K562 (cell line): ENCODE measurements around the gene PLA2G4F.

Source experiments
- GABPA ChIP-seq: fragments of 200-800 bp; sonication (Bioruptor generic); conservative IDR thresholded peaks from 2 replicates; pipeline ENCODE4 v1.6.1; 2016; ENCODE audit warnings: low read depth, missing genetic modification characterization, missing compliant biosample characterization
- GTF2F1 ChIP-seq: IDR thresholded peaks from 2 replicates; pipeline ENCODE4 v1.6.1; 2011; ENCODE audit warnings: low read depth, low read length, improper control_type of control experiment
- POLR2A ChIP-seq: fragments of 450-650 bp; conservative IDR thresholded peaks from 2 replicates; pipeline ENCODE4 v1.6.1; 2016
- RAD21 ChIP-seq, 2 experiments: fragments of 250-450 bp in 1 of 2; fragments of 450-650 bp in 1 of 2; sonication (Bioruptor Pico) in 1 of 2; formaldehyde crosslinking in 1 of 2; IDR thresholded peaks in 1 of 2; conservative IDR thresholded peaks in 1 of 2; 2 replicates each; pipeline versions ENCODE4 v1.4.0 to v1.8.0; 2020 to 2022; ENCODE audit warnings: mild to moderate bottlenecking in 2 of 2, moderate library complexity in 1 of 2
- RFX5 ChIP-seq: IDR thresholded peaks from 2 replicates; pipeline ENCODE4 v1.6.1; 2011; ENCODE audit warnings: low read depth, mild to moderate bottlenecking, improper control_type of control experiment, low read length
- SIX5 ChIP-seq, 2 experiments: IDR thresholded peaks; 2 replicates each; pipeline ENCODE4 v1.6.1; 2011; ENCODE audit warnings: low read length in 2 of 2, borderline replicate concordance in 1 of 2, low read depth in 1 of 2, mild to moderate bottlenecking in 1 of 2, moderate library complexity in 1 of 2; ENCODE audit not compliant: insufficient read depth in 1 of 2
- SP1 ChIP-seq: sonication (generic); formaldehyde crosslinking; IDR thresholded peaks from 2 replicates; pipeline ENCODE4 v1.8.1; 2022; ENCODE audit warnings: mild to moderate bottlenecking, missing genetic modification reagents
- TF ChIP-seq, protein P1 (sequence below), 3 experiments: IDR thresholded peaks in 2 of 3; conservative IDR thresholded peaks in 1 of 3; 2 replicates each; pipeline ENCODE4 v1.5.1; 2011 to 2012; ENCODE audit warnings: low read length in 3 of 3, mild to moderate bottlenecking in 3 of 3, control low read depth in 2 of 3, improper control_type of control experiment in 1 of 3, inconsistent platforms in 1 of 3, low read depth in 1 of 3, mixed read lengths in 1 of 3, moderate library complexity in 1 of 3; ENCODE audit not compliant: insufficient read depth in 2 of 3
- TF ChIP-seq, protein P2 (sequence below): fragments of 250-450 bp; sonication (Bioruptor Pico); IDR thresholded peaks from 2 replicates; pipeline ENCODE4 v1.8.0; 2021; ENCODE audit warnings: mild to moderate bottlenecking, moderate library complexity
- TF ChIP-seq, protein P3 (sequence below): fragments of 250-450 bp; sonication (Bioruptor Pico); IDR thresholded peaks from 2 replicates; pipeline ENCODE4 v1.5.1; 2021; ENCODE audit warnings: mild to moderate bottlenecking

DNA sequence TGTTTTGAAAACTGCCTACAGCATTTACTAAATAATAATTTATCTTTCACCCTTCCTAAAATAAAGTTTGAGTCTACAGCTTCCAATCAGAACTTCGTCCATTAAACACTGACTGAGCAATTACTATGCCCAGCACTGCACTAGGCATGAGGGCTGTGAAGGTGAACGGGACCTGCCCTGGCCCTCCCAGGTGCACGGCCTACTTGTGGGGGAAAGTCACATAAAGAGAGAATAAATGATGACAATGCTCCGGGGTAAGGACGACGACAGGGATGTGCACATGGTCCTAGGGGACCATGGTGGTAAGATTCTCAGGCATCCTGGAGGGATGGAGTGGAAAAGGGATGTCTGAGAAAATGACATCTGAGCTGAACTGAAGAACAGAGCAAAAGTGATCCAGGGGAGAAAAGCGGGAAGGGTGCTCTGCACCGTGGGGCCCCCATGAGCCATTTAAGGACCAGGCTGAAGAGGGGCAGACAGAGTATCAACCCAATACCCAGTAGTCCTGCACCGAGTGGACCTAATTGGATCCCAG lies 11.5 kb downstream of the PLA2G4F start:
- no peak for TF ChIP-seq POLR2A
- TF ChIP-seq RFX5: no peak
- TF ChIP-seq RAD21 (CRISPR knock-in tag; conservative IDR thresholded peaks at IDR 0.05 in 1 of 2, IDR thresholded peaks at IDR 0.05 in 1 of 2): no peak
- TF ChIP-seq, protein P1, sequence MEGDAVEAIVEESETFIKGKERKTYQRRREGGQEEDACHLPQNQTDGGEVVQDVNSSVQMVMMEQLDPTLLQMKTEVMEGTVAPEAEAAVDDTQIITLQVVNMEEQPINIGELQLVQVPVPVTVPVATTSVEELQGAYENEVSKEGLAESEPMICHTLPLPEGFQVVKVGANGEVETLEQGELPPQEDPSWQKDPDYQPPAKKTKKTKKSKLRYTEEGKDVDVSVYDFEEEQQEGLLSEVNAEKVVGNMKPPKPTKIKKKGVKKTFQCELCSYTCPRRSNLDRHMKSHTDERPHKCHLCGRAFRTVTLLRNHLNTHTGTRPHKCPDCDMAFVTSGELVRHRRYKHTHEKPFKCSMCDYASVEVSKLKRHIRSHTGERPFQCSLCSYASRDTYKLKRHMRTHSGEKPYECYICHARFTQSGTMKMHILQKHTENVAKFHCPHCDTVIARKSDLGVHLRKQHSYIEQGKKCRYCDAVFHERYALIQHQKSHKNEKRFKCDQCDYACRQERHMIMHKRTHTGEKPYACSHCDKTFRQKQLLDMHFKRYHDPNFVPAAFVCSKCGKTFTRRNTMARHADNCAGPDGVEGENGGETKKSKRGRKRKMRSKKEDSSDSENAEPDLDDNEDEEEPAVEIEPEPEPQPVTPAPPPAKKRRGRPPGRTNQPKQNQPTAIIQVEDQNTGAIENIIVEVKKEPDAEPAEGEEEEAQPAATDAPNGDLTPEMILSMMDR (IDR thresholded peaks at IDR 0.05 in 2 of 3, conservative IDR thresholded peaks at IDR 0.05 in 1 of 3; ENCODE audit: insufficient read depth in 2 of 3, low read depth in 1 of 3, low read length in 3 of 3): no peak
- TF ChIP-seq, protein P2, sequence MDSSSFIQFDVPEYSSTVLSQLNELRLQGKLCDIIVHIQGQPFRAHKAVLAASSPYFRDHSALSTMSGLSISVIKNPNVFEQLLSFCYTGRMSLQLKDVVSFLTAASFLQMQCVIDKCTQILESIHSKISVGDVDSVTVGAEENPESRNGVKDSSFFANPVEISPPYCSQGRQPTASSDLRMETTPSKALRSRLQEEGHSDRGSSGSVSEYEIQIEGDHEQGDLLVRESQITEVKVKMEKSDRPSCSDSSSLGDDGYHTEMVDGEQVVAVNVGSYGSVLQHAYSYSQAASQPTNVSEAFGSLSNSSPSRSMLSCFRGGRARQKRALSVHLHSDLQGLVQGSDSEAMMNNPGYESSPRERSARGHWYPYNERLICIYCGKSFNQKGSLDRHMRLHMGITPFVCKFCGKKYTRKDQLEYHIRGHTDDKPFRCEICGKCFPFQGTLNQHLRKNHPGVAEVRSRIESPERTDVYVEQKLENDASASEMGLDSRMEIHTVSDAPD (CRISPR knock-in tag): no peak
- TF ChIP-seq SIX5 (IDR thresholded peaks at IDR 0.05; ENCODE audit: borderline replicate concordance in 1 of 2, insufficient read depth in 1 of 2, low read depth in 1 of 2, low read length in 2 of 2): no peak
- TF ChIP-seq, protein P3, sequence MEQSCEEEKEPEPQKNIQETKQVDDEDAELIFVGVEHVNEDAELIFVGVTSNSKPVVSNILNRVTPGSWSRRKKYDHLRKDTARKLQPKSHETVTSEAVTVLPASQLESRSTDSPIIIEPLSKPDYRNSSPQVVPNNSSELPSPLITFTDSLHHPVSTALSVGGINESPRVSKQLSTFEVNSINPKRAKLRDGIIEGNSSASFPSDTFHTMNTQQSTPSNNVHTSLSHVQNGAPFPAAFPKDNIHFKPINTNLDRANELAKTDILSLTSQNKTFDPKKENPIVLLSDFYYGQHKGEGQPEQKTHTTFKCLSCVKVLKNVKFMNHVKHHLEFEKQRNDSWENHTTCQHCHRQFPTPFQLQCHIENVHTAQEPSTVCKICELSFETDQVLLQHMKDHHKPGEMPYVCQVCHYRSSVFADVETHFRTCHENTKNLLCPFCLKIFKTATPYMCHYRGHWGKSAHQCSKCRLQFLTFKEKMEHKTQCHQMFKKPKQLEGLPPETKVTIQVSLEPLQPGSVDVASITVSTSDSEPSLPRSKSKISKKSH: no peak
- TF ChIP-seq GTF2F1: no peak
- no peak for TF ChIP-seq SP1 (CRISPR knock-in tag)
- no peak for TF ChIP-seq GABPA
